ENCODE results near the gene POTEF.
"Not testable (repeated sequence)": the region's sequence is repeated elsewhere in the genome, so short reads cannot be mapped to it uniquely, and the experiment has no call there.

The POTEF gene

DNA sequence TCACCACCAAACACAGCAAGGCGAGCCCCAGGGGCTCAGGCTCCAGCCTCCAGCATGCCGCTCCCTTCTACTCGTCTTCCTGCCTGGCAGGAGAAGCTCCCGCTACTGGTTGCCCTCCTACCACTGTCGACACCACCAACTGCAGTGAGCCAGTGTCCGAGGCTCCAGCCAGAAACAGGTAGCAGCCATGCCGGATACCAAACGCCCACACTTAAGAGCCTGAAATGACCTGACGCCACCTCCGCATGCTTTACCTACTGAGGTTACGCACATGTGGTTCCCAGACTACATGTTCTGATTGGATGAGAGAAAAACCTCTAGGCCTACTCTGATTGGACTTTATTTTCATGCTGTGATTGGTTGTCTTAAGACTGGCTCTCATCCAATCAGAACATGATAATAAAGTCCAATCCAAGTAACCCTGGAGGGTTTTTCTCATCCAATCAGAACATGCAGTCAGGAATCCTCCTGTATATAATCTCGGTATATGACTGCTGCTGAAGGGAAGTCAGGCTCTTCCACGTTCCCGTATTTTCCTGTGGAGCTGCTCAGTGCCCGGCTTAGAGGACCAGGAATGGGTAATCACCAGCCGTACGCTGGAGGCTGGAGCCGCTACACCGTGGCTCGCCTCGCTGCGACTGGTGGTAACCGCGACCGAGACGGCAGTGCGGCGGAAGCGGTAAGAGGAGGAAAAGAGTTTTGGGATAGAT is at the start of gene POTEF:
POTEF (minus strand) TSS at position 103 of the 710 bp plus-strand sequence. CDS start 8,707 bp downstream, outside the sequence.
- not testable (repeated sequence) for DNase-seq (ENCODE audit: low read depth in 2 of 2); H3K4me3 ChIP-seq (replicated peaks in 1 of 2; ENCODE audit: low read depth in 2 of 2, low read length in 2 of 2)

DNA sequence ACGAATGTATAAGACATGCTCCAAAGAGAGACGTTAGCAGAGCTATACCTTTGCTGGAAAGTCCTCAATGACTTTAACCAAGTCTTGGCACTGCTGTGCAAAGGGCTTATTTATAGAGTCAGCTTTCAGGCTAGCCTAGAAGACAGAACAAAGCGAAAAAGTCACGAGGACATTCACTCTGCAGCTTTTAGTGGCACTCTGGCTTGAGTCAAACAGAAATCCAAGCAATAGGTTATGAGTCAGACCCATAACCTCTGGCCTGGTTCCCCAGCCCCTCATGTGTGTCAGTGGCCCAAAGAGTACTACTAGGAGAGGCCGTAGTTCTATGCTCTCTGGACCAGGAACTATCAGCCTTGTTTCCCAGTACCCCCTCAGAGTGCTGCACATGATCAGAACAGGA is 45.8 kb upstream of the POTEF start:
- DNase-seq (ENCODE audit: low read depth in 2 of 2); H3K4me3 ChIP-seq (replicated peaks in 1 of 2; ENCODE audit: low read depth in 2 of 2, low read length in 2 of 2): not testable (repeated sequence)

DNA sequence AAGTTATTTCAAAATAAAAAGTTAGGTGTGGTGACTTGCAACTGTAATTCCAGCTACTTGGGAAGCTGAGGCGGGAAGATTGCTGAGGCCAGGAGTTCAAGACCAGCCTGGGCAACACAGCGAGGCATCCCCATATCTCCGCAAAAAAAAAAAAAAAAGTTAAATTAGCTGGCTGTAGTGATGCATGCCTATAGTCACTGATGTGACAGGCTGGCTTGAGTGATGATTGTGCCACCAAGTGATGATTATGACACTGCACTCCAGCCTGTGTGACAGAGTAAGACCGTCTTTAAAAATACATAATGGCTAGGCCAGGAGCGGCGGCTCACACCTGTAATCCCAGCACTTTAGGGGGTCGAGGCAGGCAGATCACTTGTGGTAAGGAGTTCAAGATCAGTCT is 40.9 kb upstream of the POTEF start:
- no peak overlapping the region for H3K4me3 ChIP-seq (replicated peaks in 1 of 2; ENCODE audit: low read depth in 2 of 2, low read length in 2 of 2)
- no peak for DNase-seq (ENCODE audit: low read depth in 2 of 2)
- TF ChIP-seq, protein P1, sequence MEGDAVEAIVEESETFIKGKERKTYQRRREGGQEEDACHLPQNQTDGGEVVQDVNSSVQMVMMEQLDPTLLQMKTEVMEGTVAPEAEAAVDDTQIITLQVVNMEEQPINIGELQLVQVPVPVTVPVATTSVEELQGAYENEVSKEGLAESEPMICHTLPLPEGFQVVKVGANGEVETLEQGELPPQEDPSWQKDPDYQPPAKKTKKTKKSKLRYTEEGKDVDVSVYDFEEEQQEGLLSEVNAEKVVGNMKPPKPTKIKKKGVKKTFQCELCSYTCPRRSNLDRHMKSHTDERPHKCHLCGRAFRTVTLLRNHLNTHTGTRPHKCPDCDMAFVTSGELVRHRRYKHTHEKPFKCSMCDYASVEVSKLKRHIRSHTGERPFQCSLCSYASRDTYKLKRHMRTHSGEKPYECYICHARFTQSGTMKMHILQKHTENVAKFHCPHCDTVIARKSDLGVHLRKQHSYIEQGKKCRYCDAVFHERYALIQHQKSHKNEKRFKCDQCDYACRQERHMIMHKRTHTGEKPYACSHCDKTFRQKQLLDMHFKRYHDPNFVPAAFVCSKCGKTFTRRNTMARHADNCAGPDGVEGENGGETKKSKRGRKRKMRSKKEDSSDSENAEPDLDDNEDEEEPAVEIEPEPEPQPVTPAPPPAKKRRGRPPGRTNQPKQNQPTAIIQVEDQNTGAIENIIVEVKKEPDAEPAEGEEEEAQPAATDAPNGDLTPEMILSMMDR (IDR thresholded peaks at IDR 0.05; ENCODE audit: low read depth, low read length): no peak

DNA sequence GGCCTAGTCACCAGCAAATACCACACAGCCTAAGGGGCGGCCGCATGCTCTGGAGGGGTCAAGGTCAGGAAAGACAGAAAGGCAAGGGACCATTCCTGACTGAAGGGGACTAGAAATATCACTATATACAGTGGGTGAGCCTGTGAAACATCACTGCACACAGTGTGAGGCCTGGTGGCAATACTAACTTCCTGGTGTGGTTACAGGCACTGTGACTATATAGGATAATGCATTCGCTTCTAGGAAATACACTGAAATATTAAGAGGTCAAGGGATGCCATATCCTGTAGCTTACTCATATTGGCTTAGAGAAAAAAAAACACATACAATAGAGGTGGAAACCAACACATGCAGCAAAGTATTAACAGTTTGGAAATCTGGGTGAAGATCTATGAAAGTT is 40.1 kb upstream of the POTEF start:
- H3K4me3 ChIP-seq (replicated peaks in 1 of 2; ENCODE audit: low read depth in 2 of 2, low read length in 2 of 2); DNase-seq (ENCODE audit: low read depth in 2 of 2): not testable (repeated sequence)

GRCh38 chr2:130166611-130167010 is 37.6 kb upstream of the POTEF start:
- not testable (repeated sequence) for DNase-seq (ENCODE audit: low read depth in 2 of 2); H3K4me3 ChIP-seq (replicated peaks in 1 of 2; ENCODE audit: low read depth in 2 of 2, low read length in 2 of 2)

DNA sequence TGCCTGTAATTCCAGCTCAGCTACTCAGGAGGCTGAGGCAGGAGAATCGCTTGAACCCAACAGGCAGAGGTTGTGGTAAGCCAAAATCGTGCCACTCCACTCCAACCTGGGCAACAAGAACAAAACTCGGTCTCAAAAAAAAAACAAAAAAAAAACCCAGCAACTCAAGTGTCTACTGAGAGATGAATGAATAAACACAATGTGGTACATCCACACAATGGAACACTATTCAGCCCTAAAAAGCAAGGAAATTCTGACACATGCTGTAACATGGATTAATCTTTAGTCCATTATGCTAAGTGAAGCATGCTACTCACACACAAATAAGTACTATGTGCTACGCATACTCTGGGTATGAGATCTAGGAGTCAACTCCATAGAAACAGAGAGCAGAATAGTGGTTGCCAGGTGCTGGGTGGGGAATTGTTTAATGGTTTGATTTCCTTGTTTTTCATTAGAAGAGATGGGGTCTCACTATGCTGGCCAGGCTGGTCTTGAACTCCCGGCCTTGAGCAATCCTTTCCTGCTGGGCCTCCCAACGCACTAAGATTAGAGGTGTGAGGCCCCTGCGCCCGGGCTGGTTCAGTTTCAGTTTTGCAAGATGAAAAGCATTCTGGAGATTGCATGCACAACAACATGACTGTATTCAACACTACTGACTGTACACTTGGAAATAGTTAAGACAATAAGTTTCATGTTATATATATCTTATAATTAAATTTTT is 36.4 kb upstream of the POTEF start:
- no peak for DNase-seq (ENCODE audit: low read depth in 2 of 2)
- TF ChIP-seq, protein P1 (IDR thresholded peaks at IDR 0.05; ENCODE audit: low read depth, low read length): no peak
- H3K4me3 ChIP-seq (replicated peaks in 1 of 2; ENCODE audit: low read depth in 2 of 2, low read length in 2 of 2): no peak overlapping the region

DNA sequence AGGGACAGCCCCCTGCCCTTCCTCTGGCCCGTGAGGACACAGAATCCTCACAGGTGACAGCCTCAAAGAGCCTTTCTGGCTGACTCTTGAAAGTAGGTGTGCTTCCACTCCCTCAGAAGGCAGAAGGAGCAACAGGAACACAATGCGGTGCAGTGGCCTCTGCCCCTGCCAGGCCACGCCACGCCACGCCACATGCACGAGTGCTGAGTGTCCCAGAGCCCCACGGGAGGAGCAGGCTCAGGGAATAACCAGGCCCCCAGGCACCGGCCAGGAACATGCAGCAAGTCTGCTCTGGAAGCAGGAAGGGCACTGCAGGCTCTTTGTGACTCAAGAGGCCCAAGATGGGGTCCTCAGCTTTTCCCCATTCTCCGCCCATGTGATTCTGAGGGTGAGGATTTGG is 33.9 kb upstream of the POTEF start:
- DNase-seq (ENCODE audit: low read depth in 2 of 2): no peak
- no peak overlapping the region for H3K4me3 ChIP-seq (replicated peaks in 1 of 2; ENCODE audit: low read depth in 2 of 2, low read length in 2 of 2)
- TF ChIP-seq, protein P1 (IDR thresholded peaks at IDR 0.05; ENCODE audit: low read depth, low read length): no peak

DNA sequence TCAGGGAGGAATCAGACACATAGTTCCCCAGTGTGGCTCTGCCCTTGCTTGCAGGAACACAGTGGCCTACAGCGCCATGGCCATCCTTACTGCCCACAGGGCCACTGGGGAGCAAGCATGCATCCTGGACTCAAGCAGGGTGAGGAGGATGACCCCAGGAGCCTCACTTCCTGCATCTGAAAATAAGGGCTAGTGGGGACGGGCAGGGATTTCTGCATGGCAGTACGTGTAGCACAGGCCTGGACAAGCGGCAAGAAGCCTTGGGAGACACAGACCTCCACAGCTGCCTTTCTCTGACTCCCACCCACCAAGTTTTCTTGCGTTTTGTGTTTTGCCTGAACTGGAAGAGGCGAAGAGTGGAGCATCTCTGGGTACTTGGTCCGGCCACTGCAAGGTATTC is 33.5 kb upstream of the POTEF start:
- DNase-seq (ENCODE audit: low read depth in 2 of 2); H3K4me3 ChIP-seq (replicated peaks in 1 of 2; ENCODE audit: low read depth in 2 of 2, low read length in 2 of 2): not testable (repeated sequence)

- not testable (repeated sequence) for H3K4me3 ChIP-seq (replicated peaks in 1 of 2; ENCODE audit: low read depth in 2 of 2, low read length in 2 of 2)
- DNase-seq (ENCODE audit: low read depth in 2 of 2): peak in 1 of 2 donors; percentile 40
Observed at GRCh38 chr2:130160838-130161705, 32.0 kb upstream of the POTEF start.

Measured in cardiac fibroblast (primary cell).